DND-41 (cell line): ENCODE data around the gene LY6G5C.

Experiments used
- EZH2 ChIP-seq: IDR thresholded peaks from 3 replicates; pipeline ENCODE4 v1.6.1; 2012; ENCODE audit warnings: borderline replicate concordance, low read depth, mild to moderate bottlenecking, moderate library complexity, low read length, inconsistent platforms; ENCODE audit not compliant: severe bottlenecking
- TF ChIP-seq, protein P1 (sequence below): IDR thresholded peaks from 2 replicates; pipeline ENCODE4 v1.5.1; 2012; ENCODE audit warnings: borderline replicate concordance, low read length, moderate library complexity, mild to moderate bottlenecking; ENCODE audit not compliant: poor library complexity, severe bottlenecking; ENCODE audit errors: extremely low read depth

DNA sequence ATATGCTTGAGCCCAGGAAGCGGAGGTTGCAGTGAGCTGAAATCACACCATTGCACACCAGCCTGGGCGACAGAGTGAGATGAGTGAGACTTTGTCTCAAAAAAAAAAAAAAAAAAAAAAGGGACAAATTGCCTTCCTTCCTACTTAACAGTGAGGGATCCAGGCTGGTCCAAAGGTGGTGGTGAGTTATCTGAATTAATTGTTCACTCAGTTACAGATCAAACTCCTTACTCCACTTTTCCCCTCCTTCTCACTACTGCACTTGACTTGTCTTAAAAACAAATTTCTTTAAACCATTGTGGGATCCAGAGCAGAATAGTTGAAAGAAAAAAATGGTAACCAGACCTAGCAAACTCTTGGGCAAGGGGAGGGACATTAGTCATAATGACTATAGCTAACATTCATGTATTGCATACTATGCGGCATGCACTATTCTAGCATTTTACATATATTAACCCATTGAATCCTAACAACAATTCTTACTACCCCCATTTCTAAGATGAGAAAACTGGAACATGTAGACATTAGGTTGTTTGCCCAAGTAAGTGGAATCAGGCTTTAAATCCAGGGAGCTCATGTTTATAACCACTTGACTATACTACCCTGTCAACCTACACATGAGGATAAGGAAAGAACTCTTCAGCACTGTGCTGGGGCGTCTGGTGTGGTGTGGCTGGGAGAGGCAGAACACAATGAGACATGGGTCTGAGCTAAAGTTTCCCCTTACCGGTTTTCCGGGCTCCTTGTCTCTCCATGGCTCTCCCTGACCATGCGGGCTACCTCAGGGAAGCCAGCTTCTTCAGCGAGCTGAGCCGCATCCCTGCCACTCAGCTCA, 17.5 kb downstream of the LY6G5C start:
- TF ChIP-seq, protein P1, sequence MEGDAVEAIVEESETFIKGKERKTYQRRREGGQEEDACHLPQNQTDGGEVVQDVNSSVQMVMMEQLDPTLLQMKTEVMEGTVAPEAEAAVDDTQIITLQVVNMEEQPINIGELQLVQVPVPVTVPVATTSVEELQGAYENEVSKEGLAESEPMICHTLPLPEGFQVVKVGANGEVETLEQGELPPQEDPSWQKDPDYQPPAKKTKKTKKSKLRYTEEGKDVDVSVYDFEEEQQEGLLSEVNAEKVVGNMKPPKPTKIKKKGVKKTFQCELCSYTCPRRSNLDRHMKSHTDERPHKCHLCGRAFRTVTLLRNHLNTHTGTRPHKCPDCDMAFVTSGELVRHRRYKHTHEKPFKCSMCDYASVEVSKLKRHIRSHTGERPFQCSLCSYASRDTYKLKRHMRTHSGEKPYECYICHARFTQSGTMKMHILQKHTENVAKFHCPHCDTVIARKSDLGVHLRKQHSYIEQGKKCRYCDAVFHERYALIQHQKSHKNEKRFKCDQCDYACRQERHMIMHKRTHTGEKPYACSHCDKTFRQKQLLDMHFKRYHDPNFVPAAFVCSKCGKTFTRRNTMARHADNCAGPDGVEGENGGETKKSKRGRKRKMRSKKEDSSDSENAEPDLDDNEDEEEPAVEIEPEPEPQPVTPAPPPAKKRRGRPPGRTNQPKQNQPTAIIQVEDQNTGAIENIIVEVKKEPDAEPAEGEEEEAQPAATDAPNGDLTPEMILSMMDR = no peak
- TF ChIP-seq EZH2 = no peak
